ENCODE data around the gene TEPSIN.

The TEPSIN gene

DNA sequence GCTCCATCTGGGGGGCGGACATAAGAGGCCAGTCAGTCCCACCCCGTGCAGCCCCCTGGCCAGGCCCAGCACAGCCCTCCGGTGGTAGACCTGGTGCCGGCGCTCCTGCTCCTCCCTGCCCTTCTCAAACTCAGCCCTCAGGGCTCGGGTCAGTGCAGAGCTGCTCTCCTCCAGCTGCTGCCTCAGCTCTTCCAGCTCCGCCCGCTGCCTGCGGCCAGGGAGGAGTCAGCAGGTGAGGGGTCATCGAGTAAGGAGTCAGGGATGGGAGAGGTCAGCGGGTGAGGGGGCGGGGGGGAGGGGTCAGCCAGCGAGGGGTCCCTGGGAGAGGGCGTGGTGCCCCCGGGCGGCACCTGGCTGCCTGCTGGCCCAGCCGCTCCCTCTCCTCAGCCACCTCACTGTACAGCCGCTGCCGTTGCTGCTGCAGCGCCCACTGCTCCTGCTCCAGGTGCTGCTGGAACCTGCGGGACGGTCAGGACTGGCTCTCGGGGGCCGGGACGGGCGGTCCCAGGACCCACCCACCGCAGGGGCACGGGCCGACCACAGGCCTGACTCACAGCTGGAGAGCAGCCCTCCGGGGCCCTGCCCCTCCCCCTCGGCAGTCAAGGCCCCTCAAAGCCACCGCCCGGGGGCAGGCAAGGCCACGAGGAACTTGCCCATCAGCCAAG is 46.3 kb downstream of the TEPSIN start:
- no peak overlapping the region for H3K4me3 ChIP-seq (ENCODE audit: control insufficient read depth in 1 of 7, extremely low read depth in 1 of 7, insufficient read depth in 4 of 7, low read depth in 2 of 7, low read length in 6 of 7)
- no peaks in the 10 kb centered on the region for H3K9me3 ChIP-seq (ENCODE audit: control extremely low read depth in 1 of 5, control insufficient read depth in 4 of 5, insufficient read depth in 2 of 5, low read depth in 1 of 5, low read length in 4 of 5)
- peaks cover 2 to 60% (median 27%) of the 10 kb centered on the region in 4 experiments for H3K36me3 ChIP-seq (ENCODE audit: control insufficient read depth in 4 of 4, insufficient read depth in 4 of 4, low read length in 3 of 4)
- no peaks in the 10 kb centered on the region for H3K27me3 ChIP-seq (replicated peaks in 2 of 5; ENCODE audit: control insufficient read depth in 4 of 5, insufficient read depth in 5 of 5, low read length in 4 of 5)
- peaks cover 0 to 3% (median 0%) of the 10 kb centered on the region in 4 experiments for H3K4me1 ChIP-seq (ENCODE audit: control extremely low read depth in 1 of 4, control insufficient read depth in 4 of 4, insufficient read depth in 4 of 4, low read length in 3 of 4)
- ChIA-PET POLR2A (interaction anchor here (0.5 kb wide), 1 partner anchor 18 kb away, joined by 4 read pairs; no protein-coding TSS in a partner anchor), CTCF (interaction anchor here (0.7 to 1.2 kb wide), 2 partner anchors 11 to 48 kb away, joined by 3 read pairs; no protein-coding TSS in a partner anchor)
- no peak overlapping the region for H3K27ac ChIP-seq (ENCODE audit: insufficient read depth in 1 of 2, low read depth in 1 of 2, low read length in 2 of 2, poor library complexity in 1 of 2, severe bottlenecking in 2 of 2)
- WGBS (ENCODE audit: insufficient coverage), result 95% methylated on average over 24 of the region's 34 CpGs
- no peak for DNase-seq

DNA sequence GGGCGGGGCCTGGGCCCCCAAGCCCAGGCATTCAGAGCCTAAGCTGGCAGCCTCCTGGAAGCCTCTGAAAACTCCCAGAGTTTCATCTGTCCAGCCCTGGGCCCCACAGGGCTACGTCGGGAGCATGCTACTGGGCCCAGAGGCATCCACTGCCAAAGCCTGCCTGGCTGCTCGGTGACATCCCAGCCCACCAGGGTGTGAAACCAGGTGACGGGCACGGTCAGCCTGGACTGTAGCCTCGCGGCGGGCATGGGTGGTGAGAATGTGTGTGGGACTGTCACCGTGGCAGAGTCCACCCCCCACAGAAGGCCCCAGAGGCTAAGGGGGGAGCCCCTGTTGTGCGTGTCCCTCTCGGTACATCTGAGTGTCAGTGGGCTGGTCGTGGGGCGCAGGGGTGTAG is 47.2 kb downstream of the TEPSIN start:
- DNase-seq, result no peak
- Histone ChIP-seq H3K4me3 (ENCODE audit: control insufficient read depth in 1 of 7, extremely low read depth in 1 of 7, insufficient read depth in 4 of 7, low read depth in 2 of 7, low read length in 6 of 7) (no peak overlapping the region), H3K9me3 (ENCODE audit: control extremely low read depth in 1 of 5, control insufficient read depth in 4 of 5, insufficient read depth in 2 of 5, low read depth in 1 of 5, low read length in 4 of 5) (no peaks in the 10 kb centered on the region), H3K27ac (ENCODE audit: insufficient read depth in 1 of 2, low read depth in 1 of 2, low read length in 2 of 2, poor library complexity in 1 of 2, severe bottlenecking in 2 of 2) (no peak overlapping the region), H3K36me3 (ENCODE audit: control insufficient read depth in 4 of 4, insufficient read depth in 4 of 4, low read length in 3 of 4) (peaks cover 2 to 59% (median 25%) of the 10 kb centered on the region in 4 experiments), H3K27me3 (replicated peaks in 2 of 5; ENCODE audit: control insufficient read depth in 4 of 5, insufficient read depth in 5 of 5, low read length in 4 of 5) (no peaks in the 10 kb centered on the region), H3K4me1 (ENCODE audit: control extremely low read depth in 1 of 4, control insufficient read depth in 4 of 4, insufficient read depth in 4 of 4, low read length in 3 of 4) (no peaks in the 10 kb centered on the region)
- ChIA-PET POLR2A (interaction anchor here (0.6 kb wide), 1 partner anchor 15 kb away, joined by 5 read pairs; no protein-coding TSS in a partner anchor), CTCF (interaction anchor here (0.7 to 2.0 kb wide), 3 partner anchors 9 to 47 kb away, joined by 3 to 6 read pairs (median 3); no protein-coding TSS in a partner anchor)
- WGBS (ENCODE audit: insufficient coverage), result 96% methylated on average over 11 of the region's 14 CpGs

GRCh38 chr17:81191116-81191515 is 47.7 kb downstream of the TEPSIN start:
- no peak for DNase-seq
- POLR2A ChIA-PET, result interaction anchor here (0.6 kb wide), 1 partner anchor 14 kb away, joined by 5 read pairs; no protein-coding TSS in a partner anchor
- H3K27ac ChIP-seq (ENCODE audit: insufficient read depth in 1 of 2, low read depth in 1 of 2, low read length in 2 of 2, poor library complexity in 1 of 2, severe bottlenecking in 2 of 2), result no peak overlapping the region
- no peaks in the 10 kb centered on the region for H3K27me3 ChIP-seq (replicated peaks in 2 of 5; ENCODE audit: control insufficient read depth in 4 of 5, insufficient read depth in 5 of 5, low read length in 4 of 5)
- no peaks in the 10 kb centered on the region for H3K4me1 ChIP-seq (ENCODE audit: control extremely low read depth in 1 of 4, control insufficient read depth in 4 of 4, insufficient read depth in 4 of 4, low read length in 3 of 4)
- peaks cover 2 to 53% (median 23%) of the 10 kb centered on the region in 4 experiments for H3K36me3 ChIP-seq (ENCODE audit: control insufficient read depth in 4 of 4, insufficient read depth in 4 of 4, low read length in 3 of 4)
- no peaks in the 10 kb centered on the region for H3K9me3 ChIP-seq (ENCODE audit: control extremely low read depth in 1 of 5, control insufficient read depth in 4 of 5, insufficient read depth in 2 of 5, low read depth in 1 of 5, low read length in 4 of 5)
- no peak overlapping the region for H3K4me3 ChIP-seq (ENCODE audit: control insufficient read depth in 1 of 7, extremely low read depth in 1 of 7, insufficient read depth in 4 of 7, low read depth in 2 of 7, low read length in 6 of 7)
- 94% methylated on average over 17 of the region's 20 CpGs for WGBS (ENCODE audit: insufficient coverage)
- CTCF ChIA-PET, result interaction anchor here (0.9 to 2.0 kb wide), 3 partner anchors 10 to 54 kb away, joined by 3 to 6 read pairs (median 5); no protein-coding TSS in a partner anchor

DNA sequence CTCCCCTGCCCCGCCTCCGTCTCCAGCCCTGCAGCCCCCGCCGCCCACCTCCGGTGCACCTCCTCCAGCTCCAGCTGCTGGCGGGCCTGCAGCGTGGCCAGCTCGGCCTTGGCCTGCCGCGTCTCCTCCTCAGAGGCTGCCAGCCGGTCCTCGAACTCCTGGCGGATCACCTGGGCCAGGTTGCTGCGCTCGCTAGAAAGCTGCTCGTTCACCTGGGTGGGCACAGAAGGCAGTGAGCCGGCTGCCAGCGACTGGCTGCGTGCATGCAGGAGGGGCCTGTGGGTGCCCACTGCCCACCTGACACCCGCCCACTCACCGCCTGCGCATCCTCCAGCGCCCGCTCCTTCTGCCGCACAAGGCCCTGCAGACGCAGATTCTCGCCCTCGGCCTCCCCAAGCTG is 48.3 kb downstream of the TEPSIN start:
- ChIA-PET POLR2A (no interaction called here), CTCF (interaction anchor here (0.9 to 2.0 kb wide), 4 partner anchors 10 to 54 kb away, joined by 3 to 6 read pairs (median 4); no protein-coding TSS in a partner anchor)
- Histone ChIP-seq H3K36me3 (ENCODE audit: control insufficient read depth in 4 of 4, insufficient read depth in 4 of 4, low read length in 3 of 4) (peaks cover 0 to 49% (median 23%) of the 10 kb centered on the region in 4 experiments), H3K9me3 (ENCODE audit: control extremely low read depth in 1 of 5, control insufficient read depth in 4 of 5, insufficient read depth in 2 of 5, low read depth in 1 of 5, low read length in 4 of 5) (no peaks in the 10 kb centered on the region), H3K27me3 (replicated peaks in 2 of 5; ENCODE audit: control insufficient read depth in 4 of 5, insufficient read depth in 5 of 5, low read length in 4 of 5) (peaks cover 0 to 3% (median 0%) of the 10 kb centered on the region in 5 experiments), H3K27ac (ENCODE audit: insufficient read depth in 1 of 2, low read depth in 1 of 2, low read length in 2 of 2, poor library complexity in 1 of 2, severe bottlenecking in 2 of 2) (no peak overlapping the region), H3K4me3 (ENCODE audit: control insufficient read depth in 1 of 7, extremely low read depth in 1 of 7, insufficient read depth in 4 of 7, low read depth in 2 of 7, low read length in 6 of 7) (no peak overlapping the region), H3K4me1 (ENCODE audit: control extremely low read depth in 1 of 4, control insufficient read depth in 4 of 4, insufficient read depth in 4 of 4, low read length in 3 of 4) (no peaks in the 10 kb centered on the region)
- DNase-seq, result no peak
- WGBS (ENCODE audit: insufficient coverage), result 93% methylated on average over 24 of the region's 28 CpGs

DNA sequence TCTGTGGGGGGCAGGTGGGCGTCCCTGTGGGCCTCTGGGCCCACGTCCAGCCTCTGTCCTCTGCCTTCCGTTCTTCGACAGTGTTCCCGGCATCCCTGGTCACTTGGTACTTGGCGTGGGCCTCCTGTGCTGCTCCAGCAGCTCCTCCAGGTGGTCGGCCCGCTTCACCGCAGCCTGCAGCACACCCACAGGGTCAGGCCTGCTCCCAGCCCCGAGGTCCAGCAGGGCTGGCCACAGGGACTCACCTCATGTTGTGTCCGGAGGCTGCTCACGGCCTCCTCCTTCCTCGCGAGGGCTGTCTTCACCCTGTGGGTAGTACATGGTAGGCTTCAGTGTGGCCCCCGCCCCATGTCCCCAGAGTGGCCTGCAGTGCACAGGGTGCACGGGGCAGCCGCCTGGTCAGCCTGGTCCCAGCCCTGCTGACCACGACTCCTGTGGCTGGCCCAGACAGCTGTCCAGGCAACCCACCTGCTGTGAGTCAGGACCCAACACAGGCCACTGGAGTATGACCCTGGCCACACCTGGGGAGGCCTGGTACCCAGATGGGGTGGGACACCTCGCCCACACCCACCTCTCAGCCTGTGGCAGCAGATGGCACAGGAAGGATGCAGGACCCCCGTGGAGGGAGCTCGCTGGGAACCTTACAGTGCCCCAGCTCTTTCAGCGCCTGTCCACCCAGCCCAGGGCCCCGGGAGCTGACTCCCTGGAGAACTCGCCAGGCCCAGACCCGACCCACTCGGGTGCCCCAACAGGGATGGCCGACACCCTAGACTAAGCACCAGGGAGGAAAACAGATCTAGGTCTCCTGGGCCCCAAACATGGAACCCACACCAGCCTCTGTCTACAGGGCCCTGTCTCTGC is 49.0 kb downstream of the TEPSIN start:
- ChIA-PET POLR2A (no interaction called here), CTCF (interaction anchor here (1.3 to 2.0 kb wide), 3 partner anchors 11 to 48 kb away, joined by 4 to 6 read pairs (median 5); no protein-coding TSS in a partner anchor)
- Histone ChIP-seq H3K36me3 (ENCODE audit: control insufficient read depth in 4 of 4, insufficient read depth in 4 of 4, low read length in 3 of 4) (peaks cover 0 to 44% (median 22%) of the 10 kb centered on the region in 4 experiments), H3K9me3 (ENCODE audit: control extremely low read depth in 1 of 5, control insufficient read depth in 4 of 5, insufficient read depth in 2 of 5, low read depth in 1 of 5, low read length in 4 of 5) (no peaks in the 10 kb centered on the region), H3K27me3 (replicated peaks in 2 of 5; ENCODE audit: control insufficient read depth in 4 of 5, insufficient read depth in 5 of 5, low read length in 4 of 5) (peaks cover 0 to 6% (median 0%) of the 10 kb centered on the region in 5 experiments), H3K4me3 (ENCODE audit: control insufficient read depth in 1 of 7, extremely low read depth in 1 of 7, insufficient read depth in 4 of 7, low read depth in 2 of 7, low read length in 6 of 7) (no peak overlapping the region), H3K4me1 (ENCODE audit: control extremely low read depth in 1 of 4, control insufficient read depth in 4 of 4, insufficient read depth in 4 of 4, low read length in 3 of 4) (no peaks in the 10 kb centered on the region), H3K27ac (ENCODE audit: insufficient read depth in 1 of 2, low read depth in 1 of 2, low read length in 2 of 2, poor library complexity in 1 of 2, severe bottlenecking in 2 of 2) (no peak overlapping the region)
- no peak for DNase-seq
- 89% methylated on average over 25 of the region's 27 CpGs for WGBS (ENCODE audit: insufficient coverage)

GRCh38 chr17:81189016-81189415 is 49.8 kb downstream of the TEPSIN start:
- Histone ChIP-seq H3K27me3 (replicated peaks in 2 of 5; ENCODE audit: control insufficient read depth in 4 of 5, insufficient read depth in 5 of 5, low read length in 4 of 5) (peaks cover 0 to 13% (median 0%) of the 10 kb centered on the region in 5 experiments), H3K9me3 (ENCODE audit: control extremely low read depth in 1 of 5, control insufficient read depth in 4 of 5, insufficient read depth in 2 of 5, low read depth in 1 of 5, low read length in 4 of 5) (no peaks in the 10 kb centered on the region), H3K4me1 (ENCODE audit: control extremely low read depth in 1 of 4, control insufficient read depth in 4 of 4, insufficient read depth in 4 of 4, low read length in 3 of 4) (no peaks in the 10 kb centered on the region), H3K36me3 (ENCODE audit: control insufficient read depth in 4 of 4, insufficient read depth in 4 of 4, low read length in 3 of 4) (peaks cover 0 to 40% (median 18%) of the 10 kb centered on the region in 4 experiments), H3K27ac (ENCODE audit: insufficient read depth in 1 of 2, low read depth in 1 of 2, low read length in 2 of 2, poor library complexity in 1 of 2, severe bottlenecking in 2 of 2) (no peak overlapping the region), H3K4me3 (ENCODE audit: control insufficient read depth in 1 of 7, extremely low read depth in 1 of 7, insufficient read depth in 4 of 7, low read depth in 2 of 7, low read length in 6 of 7) (no peak overlapping the region)
- WGBS (ENCODE audit: insufficient coverage), result 94% methylated on average over 2 of the region's 7 CpGs
- CTCF ChIA-PET, result interaction anchor here (1.3 kb wide), 1 partner anchor 47 kb away, joined by 4 read pairs; no protein-coding TSS in a partner anchor
- no peak for DNase-seq
- POLR2A ChIA-PET, result interaction anchor here (0.6 to 0.7 kb wide), 2 partner anchors 15 to 49 kb away, joined by 3 to 4 read pairs; no protein-coding TSS in a partner anchor
